ENCODE results near the gene UBN2. TPM values are rescaled to one million over a fixed set of nuclear protein-coding genes. Genes with fewer than 3 reads are reported as not detected.

UBN2 gene
- total RNA-seq (2021; fragmentation: NEBNext Ultra II Directional; extraction: Animal tissue kit (Norgen Biotek cat#: 25700)): 10 to 100 TPM in 1 of 6 experiments, 1 to 10 TPM in 5; 7.7 to 10.1 (median 9.3) TPM
- long read RNA-seq, partial matches to known transcripts: 0 of 3 reads
- long read RNA-seq, other reads (novel, unspliced or antisense): 3 of 3 reads

- Mint-ChIP-seq H3K27ac (peak within 1 kb of the TSS; percentile 94), H3K9me3 (no peaks in the 10 kb centered on the region), H3K4me1 (ENCODE audit: low read depth) (peaks cover 37% of the 10 kb centered on the region), H3K36me3 (ENCODE audit: low read depth) (peaks cover 5% of the 10 kb centered on the region), H3K27me3 (ENCODE audit: insufficient read depth) (peaks cover 1% of the 10 kb centered on the region; the same call in 1 of the 2 replicates), H3K4me3 (peak within 1 kb of the TSS; percentile 99)
- TF ChIP-seq, protein P1, sequence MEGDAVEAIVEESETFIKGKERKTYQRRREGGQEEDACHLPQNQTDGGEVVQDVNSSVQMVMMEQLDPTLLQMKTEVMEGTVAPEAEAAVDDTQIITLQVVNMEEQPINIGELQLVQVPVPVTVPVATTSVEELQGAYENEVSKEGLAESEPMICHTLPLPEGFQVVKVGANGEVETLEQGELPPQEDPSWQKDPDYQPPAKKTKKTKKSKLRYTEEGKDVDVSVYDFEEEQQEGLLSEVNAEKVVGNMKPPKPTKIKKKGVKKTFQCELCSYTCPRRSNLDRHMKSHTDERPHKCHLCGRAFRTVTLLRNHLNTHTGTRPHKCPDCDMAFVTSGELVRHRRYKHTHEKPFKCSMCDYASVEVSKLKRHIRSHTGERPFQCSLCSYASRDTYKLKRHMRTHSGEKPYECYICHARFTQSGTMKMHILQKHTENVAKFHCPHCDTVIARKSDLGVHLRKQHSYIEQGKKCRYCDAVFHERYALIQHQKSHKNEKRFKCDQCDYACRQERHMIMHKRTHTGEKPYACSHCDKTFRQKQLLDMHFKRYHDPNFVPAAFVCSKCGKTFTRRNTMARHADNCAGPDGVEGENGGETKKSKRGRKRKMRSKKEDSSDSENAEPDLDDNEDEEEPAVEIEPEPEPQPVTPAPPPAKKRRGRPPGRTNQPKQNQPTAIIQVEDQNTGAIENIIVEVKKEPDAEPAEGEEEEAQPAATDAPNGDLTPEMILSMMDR (IDR thresholded peaks at IDR 0.05): no peak
- DNase-seq: peak; percentile 98
Measured at GRCh38 chr7:139230774-139231512, at the start of gene UBN2. TSS of gene UBN2 (plus strand) at chr7:139231237. CDS start at chr7:139231485, 248 bp downstream.

DNA sequence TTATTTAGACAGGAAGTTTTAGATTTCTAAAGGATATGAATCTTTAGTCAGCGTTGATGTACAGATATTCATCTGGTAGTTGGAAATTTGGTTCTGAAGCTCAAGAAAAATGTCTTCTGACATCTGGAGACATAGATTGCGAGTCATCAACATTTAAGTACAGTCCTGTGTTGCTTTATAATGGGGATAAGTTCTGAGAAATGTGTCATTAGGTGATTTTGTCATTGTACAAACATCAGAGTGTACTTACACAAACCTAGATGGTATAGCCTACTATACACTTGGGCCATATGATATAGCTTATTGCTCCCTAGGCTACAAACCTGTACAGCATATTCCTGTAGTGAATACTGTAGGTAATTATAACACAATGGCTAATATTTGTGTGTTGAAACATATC is 49.6 kb upstream of the UBN2 start:
- H3K4me1 Mint-ChIP-seq (ENCODE audit: low read depth): peaks cover 14% of the 10 kb centered on the region
- H3K27ac Mint-ChIP-seq: no peak overlapping the region
- peak; percentile 27 for DNase-seq
- H3K4me3 Mint-ChIP-seq: no peak overlapping the region
- no peaks in the 10 kb centered on the region for H3K9me3 Mint-ChIP-seq
- peaks cover 2% of the 10 kb centered on the region; the same call in 1 of the 2 replicates for H3K27me3 Mint-ChIP-seq (ENCODE audit: insufficient read depth)
- H3K36me3 Mint-ChIP-seq (ENCODE audit: low read depth): peaks cover 19% of the 10 kb centered on the region; the same call in 1 of the 2 replicates
- TF ChIP-seq, protein P1 (IDR thresholded peaks at IDR 0.05): no peak

- no peaks in the 10 kb centered on the region for H3K9me3 Mint-ChIP-seq
- H3K36me3 Mint-ChIP-seq (ENCODE audit: low read depth): peaks cover 19% of the 10 kb centered on the region; the same call in 1 of the 2 replicates
- H3K27ac Mint-ChIP-seq: no peak overlapping the region
- peaks cover 2% of the 10 kb centered on the region; the same call in 1 of the 2 replicates for H3K27me3 Mint-ChIP-seq (ENCODE audit: insufficient read depth)
- TF ChIP-seq, protein P1 (IDR thresholded peaks at IDR 0.05): no peak
- no peak overlapping the region for H3K4me3 Mint-ChIP-seq
- peaks cover 14% of the 10 kb centered on the region for H3K4me1 Mint-ChIP-seq (ENCODE audit: low read depth)
- no peak for DNase-seq
Measured at GRCh38 chr7:139182363-139182762, 48.7 kb upstream of the UBN2 start.

DNA sequence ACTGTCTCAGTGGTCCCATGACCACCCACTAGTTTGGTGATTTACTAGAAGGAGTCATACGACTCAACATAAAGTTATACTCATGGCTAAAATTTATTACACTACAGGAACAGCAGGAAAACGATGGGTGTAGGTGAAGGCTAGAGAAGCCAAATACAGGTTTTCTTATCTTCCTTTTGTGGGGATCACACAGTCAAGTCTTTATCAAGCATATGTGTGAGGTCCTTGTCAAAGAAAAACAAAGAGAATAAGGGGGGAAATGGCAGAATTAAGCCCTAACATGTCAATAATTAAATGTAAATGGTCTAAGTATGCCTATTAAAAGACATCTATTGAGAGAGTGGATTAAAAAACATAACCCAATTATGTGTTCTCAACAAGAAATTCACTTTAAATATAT is 47.8 kb upstream of the UBN2 start:
- TF ChIP-seq, protein P1 (IDR thresholded peaks at IDR 0.05): no peak
- DNase-seq: no peak
- peaks cover 19% of the 10 kb centered on the region; the same call in 1 of the 2 replicates for H3K36me3 Mint-ChIP-seq (ENCODE audit: low read depth)
- H3K4me1 Mint-ChIP-seq (ENCODE audit: low read depth): peaks cover 14% of the 10 kb centered on the region
- H3K27me3 Mint-ChIP-seq (ENCODE audit: insufficient read depth): no peaks in the 10 kb centered on the region
- no peak overlapping the region for H3K4me3 Mint-ChIP-seq
- no peak overlapping the region for H3K27ac Mint-ChIP-seq
- H3K9me3 Mint-ChIP-seq: no peaks in the 10 kb centered on the region

DNA sequence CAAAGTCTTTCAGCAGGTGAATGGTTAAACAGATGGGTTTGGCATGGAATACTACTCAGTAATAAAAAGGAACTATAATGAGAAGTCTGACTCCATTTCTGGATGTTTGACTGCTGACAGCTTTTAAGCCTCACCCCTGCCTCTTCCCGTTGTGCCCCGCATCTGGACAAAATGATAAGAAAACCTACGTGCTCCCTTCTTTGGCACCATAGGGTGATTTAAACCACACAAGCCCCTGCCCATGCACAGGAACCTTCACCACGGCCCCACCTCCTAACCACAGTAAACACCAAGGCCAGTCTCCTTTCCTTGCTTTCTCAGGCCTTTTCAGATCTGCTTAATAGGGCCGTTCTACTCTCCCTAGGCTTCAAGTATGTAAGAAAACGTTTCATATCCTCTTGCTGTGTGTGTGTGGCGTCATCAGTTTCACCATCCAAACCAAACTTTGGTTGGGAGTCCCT is 47.1 kb upstream of the UBN2 start:
- Mint-ChIP-seq H3K4me3 (no peak overlapping the region), H3K27ac (no peak overlapping the region), H3K27me3 (ENCODE audit: insufficient read depth) (no peaks in the 10 kb centered on the region), H3K4me1 (ENCODE audit: low read depth) (peaks cover 14% of the 10 kb centered on the region), H3K36me3 (ENCODE audit: low read depth) (peaks cover 19% of the 10 kb centered on the region; the same call in 1 of the 2 replicates), H3K9me3 (no peaks in the 10 kb centered on the region)
- TF ChIP-seq, protein P1 (IDR thresholded peaks at IDR 0.05): no peak
- no peak for DNase-seq

Data from HFFc6 (cell line).